Activated CD4-positive, alpha-beta T cell treated with anti-CD3 and anti-CD28 coated beads for 36 hours (primary cell): ENCODE data around the gene MAP3K19. TPM values are rescaled to one million over a fixed set of nuclear protein-coding genes. Genes with fewer than 3 reads are reported as not detected.
A peak's percentile ranks its signal among the peaks of the same experiment; 100 is the strongest.

Experiments
- ATAC-seq: fragments of 200-7000 bp; cut with Tn5 transposase; one replicate; pipeline ENCODE4 v1.10.0; 2021; ENCODE audit warnings: mild to moderate bottlenecking, moderate library complexity
- CTCF ChIA-PET: fragments of 350-600 bp; sonication (Branson Sonifier 250); formaldehyde crosslinking; loops from one replicate; lab custom pipeline; 2021; ENCODE audit warnings: antibody characterized with exemption; lab: Charles Lee
- POLR2A ChIA-PET: fragments of 350-600 bp; sonication (Branson Sonifier 250); formaldehyde crosslinking; loops from one replicate; lab custom pipeline; 2021; ENCODE audit warnings: antibody characterized with exemption, inconsistent platforms; lab: Charles Lee
- DNase-seq: peaks from one replicate; pipeline ENCODE4 v3.0.0-alpha.2; 2020
- H3K27ac Mint-ChIP-seq: one replicate; pipeline ENCODE4 v1.8.0; 2021; ENCODE audit warnings: mixed read lengths
- H3K27me3 Mint-ChIP-seq: one replicate; pipeline ENCODE4 v1.8.0; 2021; ENCODE audit warnings: mixed read lengths
- H3K36me3 Mint-ChIP-seq: one replicate; pipeline ENCODE4 v1.8.0; 2021; ENCODE audit warnings: low read depth, mixed read lengths
- H3K4me1 Mint-ChIP-seq: one replicate; pipeline ENCODE4 v1.8.0; 2021; ENCODE audit warnings: mixed read lengths
- H3K4me3 Mint-ChIP-seq: one replicate; pipeline ENCODE4 v1.8.0; 2021; ENCODE audit warnings: mild to moderate bottlenecking, moderate library complexity, mixed read lengths
- H3K9me3 Mint-ChIP-seq: one replicate; pipeline ENCODE4 v1.8.0; 2021; ENCODE audit warnings: low read depth, mixed read lengths
- intact Hi-C, 2 experiments: fragments of 100-400 bp; cut with DNase I in 1 of 2; cut with micrococcal nuclease in 1 of 2; formaldehyde crosslinking; loops; one replicate each; pipeline versions ENCODE4 v1.14.2 to v1.15.1; 2022 to 2024; cut with DNase I, micrococcal nuclease
- total RNA-seq, 2 experiments: library from RNA; stranded (reverse); gene quantifications; one replicate each; pipeline ENCODE4 v1.2.3, GENCODE V29; 2021

The MAP3K19 gene
- total RNA-seq, 2 experiments from 2014 or later = not detected

GRCh38 chr2:134932864-134933526 is 114.3 kb downstream of the MAP3K19 start:
- H3K27ac Mint-ChIP-seq = no peak overlapping the region
- no peaks in the 10 kb centered on the region for H3K27me3 Mint-ChIP-seq
- peaks cover 31% of the 10 kb centered on the region for H3K36me3 Mint-ChIP-seq
- CTCF ChIA-PET = interaction anchor here (0.9 kb wide), 1 partner anchor 23 kb away, joined by 3 read pairs; no protein-coding TSS in a partner anchor
- H3K9me3 Mint-ChIP-seq = no peaks in the 10 kb centered on the region
- DNase-seq (no peak), ATAC-seq (no peak)
- no peak overlapping the region for H3K4me3 Mint-ChIP-seq
- peaks cover 62% of the 10 kb centered on the region for H3K4me1 Mint-ChIP-seq
- intact Hi-C loops = no loop called here
- POLR2A ChIA-PET = no interaction called here

- DNase-seq = no peak
- Mint-ChIP-seq H3K9me3 (no peaks in the 10 kb centered on the region), H3K4me1 (peaks cover 72% of the 10 kb centered on the region), H3K36me3 (peaks cover 44% of the 10 kb centered on the region), H3K27me3 (no peaks in the 10 kb centered on the region), H3K27ac (peak overlapping the region; percentile 14), H3K4me3 (no peak overlapping the region)
- ATAC-seq = peak; percentile 63
- POLR2A ChIA-PET = interaction anchor here (0.7 to 0.9 kb wide), 2 partner anchors 604 to 923 kb away, joined by 4 to 6 read pairs; partner anchors contain the start of gene ZRANB3
- CTCF ChIA-PET = interaction anchor here (1.6 to 2.7 kb wide), 2 partner anchors 14 to 24 kb away, joined by 5 to 7 read pairs; no protein-coding TSS in a partner anchor
- intact Hi-C loops = no loop called here
These were observed 120.1 kb downstream of the MAP3K19 start for GRCh38 chr2:134927195-134927594.

GRCh38 chr2:134926231-134926931 is 120.9 kb downstream of the MAP3K19 start:
- POLR2A ChIA-PET = interaction anchor here (0.7 kb wide), 2 partner anchors 121 to 924 kb away, joined by 4 to 6 read pairs; partner anchors contain the start of gene MAP3K19
- H3K4me1 Mint-ChIP-seq = peaks cover 71% of the 10 kb centered on the region
- H3K9me3 Mint-ChIP-seq = no peaks in the 10 kb centered on the region
- ATAC-seq = no peak
- no peak overlapping the region for H3K4me3 Mint-ChIP-seq
- H3K27me3 Mint-ChIP-seq = no peaks in the 10 kb centered on the region
- H3K36me3 Mint-ChIP-seq = peaks cover 41% of the 10 kb centered on the region
- DNase-seq = no peak
- peak overlapping the region; percentile 61 for H3K27ac Mint-ChIP-seq
- CTCF ChIA-PET = interaction anchor here (1.6 to 2.7 kb wide), 3 partner anchors 9 to 25 kb away, joined by 5 to 7 read pairs (median 5); no protein-coding TSS in a partner anchor
- intact Hi-C loops = no loop called here

GRCh38 chr2:134924912-134925311 is 122.3 kb downstream of the MAP3K19 start:
- Mint-ChIP-seq H3K9me3 (no peaks in the 10 kb centered on the region), H3K27ac (no peak overlapping the region), H3K4me1 (peaks cover 64% of the 10 kb centered on the region), H3K36me3 (peaks cover 37% of the 10 kb centered on the region), H3K27me3 (no peaks in the 10 kb centered on the region), H3K4me3 (no peak overlapping the region)
- DNase-seq = no peak
- intact Hi-C loops = no loop called here
- no peak for ATAC-seq
- ChIA-PET CTCF (no interaction called here), POLR2A (no interaction called here)

GRCh38 chr2:134919341-134920210 is 127.7 kb downstream of the MAP3K19 start:
- H3K4me1 Mint-ChIP-seq = peaks cover 33% of the 10 kb centered on the region
- H3K9me3 Mint-ChIP-seq = no peaks in the 10 kb centered on the region
- peak; percentile 76 for DNase-seq
- H3K36me3 Mint-ChIP-seq = peaks cover 21% of the 10 kb centered on the region
- peak overlapping the region; percentile 98 for H3K27ac Mint-ChIP-seq
- no peak for ATAC-seq
- intact Hi-C loops = loop anchor here (1.0 to 10.0 kb wide), 7 partner anchors 252 to 1463 kb away; partner anchors contain the start of genes MCM6 (in 1 of the 2) and MGAT5 (in 1 of the 2)
- ChIA-PET POLR2A (interaction anchor here (0.8 to 1.6 kb wide), 2 partner anchors 12 to 611 kb away, joined by 3 to 9 read pairs; partner anchors contain the start of genes R3HDM1 and ZRANB3), CTCF (interaction anchor here (1.2 to 1.6 kb wide), 2 partner anchors 22 to 822 kb away, joined by 3 to 6 read pairs; partner anchors contain the start of gene UBXN4)
- peak overlapping the region; percentile 92 for H3K4me3 Mint-ChIP-seq
- no peaks in the 10 kb centered on the region for H3K27me3 Mint-ChIP-seq

- DNase-seq = peak; percentile 100
- ChIA-PET POLR2A (interaction anchor here (0.7 to 1.6 kb wide), 4 partner anchors 12 to 612 kb away, joined by 3 to 9 read pairs (median 4); partner anchors contain the start of genes R3HDM1, RAB3GAP1 and ZRANB3), CTCF (interaction anchor here (0.7 to 1.6 kb wide), 2 partner anchors 823 to 1078 kb away, joined by 3 to 4 read pairs; partner anchors contain the start of gene UBXN4)
- Mint-ChIP-seq H3K9me3 (no peaks in the 10 kb centered on the region), H3K4me1 (peaks cover 27% of the 10 kb centered on the region), H3K36me3 (peaks cover 16% of the 10 kb centered on the region), H3K27ac (peak within 1 kb of the TSS; percentile 98), H3K27me3 (no peaks in the 10 kb centered on the region), H3K4me3 (peak within 1 kb of the TSS; percentile 92)
- ATAC-seq = peak; percentile 89
- intact Hi-C loops = loop anchor here (1.0 to 10.0 kb wide), 10 partner anchors 134 to 1464 kb away; partner anchors contain the start of genes RAB3GAP1 (in 2 of the 2), MCM6 (in 1 of the 2), MGAT5 (in 1 of the 2) and UBXN4 (in 1 of the 2)
These were observed 128.5 kb downstream of the MAP3K19 start, which contains the start of gene CCNT2 for GRCh38 chr2:134918526-134919340. CCNT2 (plus strand) TSS chr2:134918822; CDS start chr2:134918855, 33 bp downstream.

GRCh38 chr2:134917888-134918525 is 129.2 kb downstream of the MAP3K19 start:
- Mint-ChIP-seq H3K4me3 (peak overlapping the region; percentile 92), H3K4me1 (peaks cover 23% of the 10 kb centered on the region), H3K27ac (peak overlapping the region; percentile 98), H3K9me3 (no peaks in the 10 kb centered on the region), H3K27me3 (no peaks in the 10 kb centered on the region), H3K36me3 (peaks cover 16% of the 10 kb centered on the region)
- DNase-seq (peak; percentile 95), ATAC-seq (peak; percentile 76)
- ChIA-PET CTCF (interaction anchor here (0.7 to 1.6 kb wide), 4 partner anchors 9 to 1079 kb away, joined by 3 to 4 read pairs (median 4); partner anchors contain the start of gene UBXN4), POLR2A (interaction anchor here (0.6 to 1.6 kb wide), 5 partner anchors 17 to 736 kb away, joined by 3 to 9 read pairs (median 3); partner anchors contain the start of genes R3HDM1, RAB3GAP1 and ZRANB3)
- intact Hi-C loops = loop anchor here (1.0 to 10.0 kb wide), 10 partner anchors 134 to 1464 kb away; partner anchors contain the start of genes RAB3GAP1 (in 2 of the 2), MCM6 (in 1 of the 2), MGAT5 (in 1 of the 2) and UBXN4 (in 1 of the 2)

GRCh38 chr2:134917360-134917865 is 129.8 kb downstream of the MAP3K19 start:
- ChIA-PET POLR2A (interaction anchor here (0.6 to 1.6 kb wide), 6 partner anchors 33 to 736 kb away, joined by 3 to 9 read pairs (median 3); partner anchors contain the start of genes R3HDM1, RAB3GAP1 and ZRANB3), CTCF (interaction anchor here (0.7 to 1.6 kb wide), 3 partner anchors 9 to 926 kb away, joined by 3 to 4 read pairs (median 3); partner anchors contain the start of gene UBXN4)
- ATAC-seq (no peak), DNase-seq (peak; percentile 36)
- Mint-ChIP-seq H3K9me3 (no peaks in the 10 kb centered on the region), H3K27me3 (no peaks in the 10 kb centered on the region), H3K36me3 (peaks cover 16% of the 10 kb centered on the region), H3K4me1 (peaks cover 18% of the 10 kb centered on the region), H3K27ac (peak overlapping the region; percentile 98), H3K4me3 (peak overlapping the region; percentile 92)
- intact Hi-C loops = loop anchor here in 1 of 2 experiments (5.0 to 10.0 kb wide), 3 partner anchors 250 to 1465 kb away; partner anchors contain the start of gene MGAT5
